Panc1 (cell line): Measurements from ENCODE around the gene SH3TC1.

Experiments used
- CTCF ChIP-seq: fragments of 450-650 bp; IDR thresholded peaks from 2 replicates; pipeline ENCODE4 v1.5.1; 2017; ENCODE audit warnings: mild to moderate bottlenecking
- POLR2AphosphoS5 ChIP-seq: IDR thresholded peaks from 2 replicates; pipeline ENCODE4 v1.6.1; 2012; ENCODE audit warnings: mild to moderate bottlenecking, low read depth, low read length, moderate library complexity
- REST ChIP-seq, 2 experiments: IDR thresholded peaks; 2 replicates each; pipeline ENCODE4 v1.6.1; 2011 to 2012; ENCODE audit warnings: low read depth in 2 of 2, control low read depth in 1 of 2, low read length in 1 of 2, mild to moderate bottlenecking in 1 of 2, moderate library complexity in 1 of 2; ENCODE audit not compliant: insufficient read depth in 1 of 2
- SIN3A ChIP-seq: IDR thresholded peaks from 2 replicates; pipeline ENCODE4 v1.6.1; 2012; ENCODE audit warnings: low read depth, mild to moderate bottlenecking, low read length, moderate library complexity, borderline replicate concordance; ENCODE audit not compliant: insufficient read depth

- TF ChIP-seq CTCF (no peak), POLR2AphosphoS5 (no peak), REST (IDR thresholded peaks at IDR 0.05; ENCODE audit: insufficient read depth in 1 of 2, low read depth in 2 of 2, low read length in 1 of 2) (no peak), SIN3A (no peak)
Observed at GRCh38 chr4:8257854-8258253, 58.8 kb downstream of the SH3TC1 start.
